K562 (cell line): Measurements from ENCODE around the gene IL12A. TPM values are rescaled to one million over a fixed set of nuclear protein-coding genes. Genes with fewer than 3 reads are reported as not detected.

Experiments
- ATAC-seq: fragments of 200-7000 bp; cut with Tn5 transposase; 3 replicates; pipeline ENCODE4 v1.9.1; 2020; ENCODE audit warnings: moderate library complexity
- BruUV-seq: library from RNA; stranded (reverse); fragments of 400-500 nt; replicated peaks from 2 replicates; lab custom pipeline; 2021; lab: Mats Ljungman, UMichigan
- CTCF ChIA-PET: fragments of 300-600 bp; formaldehyde crosslinking; extraction: SDS; loops from one replicate; lab custom pipeline; 2021; ENCODE audit warnings: low intra/inter-chr PET ratio; lab: Yijun Ruan, JAX
- POLR2A ChIA-PET: fragments of 300-600, 350-650 bp; sonication (Branson Sonifier 250); formaldehyde crosslinking; extraction: SDS; loops from one replicate; lab custom pipeline; 2021; ENCODE audit warnings: antibody characterized with exemption, inconsistent platforms; lab: Yijun Ruan, JAX
- DNase-seq, 4 experiments: peaks; one replicate each; pipeline versions ENCODE4 v3.0.0 to v3.0.0-alpha.2; 2011 to 2018; ENCODE audit warnings: low spot score in 3 of 4, mixed read lengths in 3 of 4; ENCODE audit errors: extremely low read depth in 1 of 4
- FAIRE-seq: peaks from 2 replicates; lab custom pipeline; 2011; peaks lifted over from hg19 to GRCh38; lab: Jason Lieb, UNC
- H2AFZ ChIP-seq: 2 replicates; pipeline ENCODE4 v1.6.0; 2011; ENCODE audit warnings: low read depth, low read length, control low read depth, inconsistent platforms
- H3K27ac ChIP-seq: fragments of 200-600 bp; 3 replicates; pipeline ENCODE4 v1.8.0; 2011; ENCODE audit warnings: low read depth, mild to moderate bottlenecking, control low read depth, inconsistent platforms, low read length, moderate library complexity, mixed read lengths; ENCODE audit errors: extremely low read depth
- H3K27me3 ChIP-seq, 2 experiments: fragments of 300-600 bp in 1 of 2; 2 replicates in 1 of 2; 3 replicates in 1 of 2; pipeline versions ENCODE4 v1.6.0 to v1.8.0; 2011; ENCODE audit warnings: inconsistent platforms in 2 of 2, low read length in 2 of 2, mild to moderate bottlenecking in 1 of 2, mixed read lengths in 1 of 2, moderate library complexity in 1 of 2; ENCODE audit not compliant: control insufficient read depth in 2 of 2, insufficient read depth in 2 of 2
- H3K36me3 ChIP-seq: fragments of 300-600 bp; 3 replicates; pipeline ENCODE4 v1.8.0; 2011; ENCODE audit warnings: mild to moderate bottlenecking, low read length, inconsistent platforms; ENCODE audit not compliant: control insufficient read depth, insufficient read depth
- H3K4me1 ChIP-seq, 2 experiments: fragments of 200-600 bp in 1 of 2; replicated peaks in 1 of 2; 2 replicates in 1 of 2; 3 replicates in 1 of 2; pipeline versions ENCODE4 v1.5.1 to v1.8.0; 2011; ENCODE audit warnings: inconsistent platforms in 2 of 2, low read length in 2 of 2, mild to moderate bottlenecking in 1 of 2, mixed read lengths in 1 of 2, moderate library complexity in 1 of 2; ENCODE audit not compliant: control insufficient read depth in 2 of 2, insufficient read depth in 2 of 2
- H3K4me2 ChIP-seq: 2 replicates; pipeline ENCODE4 v1.6.1; 2011; ENCODE audit warnings: low read length, control low read depth, inconsistent platforms, mixed read lengths; ENCODE audit not compliant: insufficient read depth
- H3K4me3 ChIP-seq: fragments of 200-600 bp; sonication (generic), shearing (Covaris generic); 2 replicates; pipeline ENCODE4 v1.5.1; 2016; ENCODE audit warnings: control low read depth, inconsistent platforms
- H3K79me2 ChIP-seq: fragments of 200-600 bp; 3 replicates; pipeline ENCODE4 v1.8.0; 2011; ENCODE audit warnings: low read length, inconsistent platforms; ENCODE audit not compliant: control insufficient read depth, insufficient read depth
- H3K9ac ChIP-seq, 2 experiments: 2 replicates each; pipeline versions ENCODE4 v1.6.0 to v1.6.1; 2011; ENCODE audit warnings: low read depth in 2 of 2, low read length in 2 of 2, control low read depth in 1 of 2, inconsistent platforms in 1 of 2, mild to moderate bottlenecking in 1 of 2, mixed read lengths in 1 of 2; ENCODE audit not compliant: insufficient read depth in 1 of 2
- H3K9me1 ChIP-seq: one replicate; pipeline ENCODE4 v1.6.0; 2011; ENCODE audit warnings: inconsistent platforms, mild to moderate bottlenecking, low read length, moderate library complexity; ENCODE audit not compliant: control insufficient read depth, insufficient read depth
- H3K9me3 ChIP-seq: replicated peaks from 2 replicates; pipeline ENCODE4 v1.5.1; 2011; ENCODE audit warnings: low read depth, low read length, inconsistent platforms; ENCODE audit not compliant: control insufficient read depth, insufficient read depth
- H4K20me1 ChIP-seq: replicated peaks from 2 replicates; pipeline ENCODE4 v1.6.1; 2011; ENCODE audit warnings: low read length, inconsistent platforms, mixed read lengths; ENCODE audit not compliant: control insufficient read depth, insufficient read depth
- EP400 ChIP-seq: fragments of 450-650 bp; IDR thresholded peaks from 2 replicates; pipeline ENCODE4 v1.6.1; 2017; ENCODE audit warnings: antibody characterized with exemption, mild to moderate bottlenecking, moderate library complexity
- MGA ChIP-seq: fragments of 450-650 bp; IDR thresholded peaks from 2 replicates; pipeline ENCODE4 v1.6.1; 2016; ENCODE audit warnings: mild to moderate bottlenecking, moderate library complexity
- POLR2AphosphoS2 ChIP-seq: IDR thresholded peaks from 2 replicates; pipeline ENCODE4 v1.6.1; 2012; ENCODE audit warnings: low read length, improper control_type of control experiment
- SPI1 ChIP-seq: IDR thresholded peaks from 2 replicates; pipeline ENCODE4 v1.6.1; 2011; ENCODE audit warnings: low read depth, low read length, control low read depth, borderline replicate concordance
- THRA ChIP-seq: fragments of 450-650 bp; IDR thresholded peaks from 2 replicates; pipeline ENCODE4 v1.6.1; 2017; ENCODE audit warnings: mild to moderate bottlenecking, moderate library complexity
- ZNF316 ChIP-seq: fragments of 450-650 bp; IDR thresholded peaks from 2 replicates; pipeline ENCODE4 v1.6.1; 2016
- ZNF384 ChIP-seq: IDR thresholded peaks from 2 replicates; pipeline ENCODE4 v1.6.1; 2012; ENCODE audit warnings: low read depth, low read length, improper control_type of control experiment
- WGBS: fragments of 100-300 bp; shearing (Covaris generic); methylation state at CpG from one replicate; pipeline ENCODE4 v1.1.6; 2016; ENCODE audit warnings: low coverage, mixed read lengths; ENCODE audit not compliant: insufficient coverage; ENCODE audit errors: missing lambda C conversion rate; 5-methylcytosine and 5-hydroxymethylcytosine counted together
- in situ Hi-C: fragments of 300-500 bp; cut with MboI; formaldehyde crosslinking; loops from 4 replicates; pipeline ENCODE4 v1.15.0; 2018; ENCODE audit warnings: inconsistent platforms, mixed read lengths
- intact Hi-C: fragments of 100-400 bp; cut with micrococcal nuclease; formaldehyde crosslinking; loops from 2 replicates; pipeline ENCODE4 v1.14.2; 2022
- polyA plus RNA-seq, 8 experiments: library from polyadenylated mRNA; depleted of rRNA in 4 of 8; stranded (reverse) in 5 of 8; unstranded in 3 of 8; fragments of >200 nt; fragmentation: Nextera tagmentation in 2 of 8; fragmentation: Illumina TruSeq in 1 of 8; extraction: Ambion mirVana in 2 of 8; extraction: Trizol in 1 of 8; gene quantifications; 2 replicates each; pipeline versions ENCODE4 v1.2.1 to v1.2.3, GENCODE V29; 2011 to 2014; ENCODE audit warnings: inconsistent platforms in 1 of 8, missing spikeins in 1 of 8
- total RNA-seq, 7 experiments: library from RNA; depleted of rRNA in 6 of 7; stranded (reverse); fragments of >200 nt in 6 of 7; fragmentation: Illumina TruSeq in 2 of 7; extraction: Trizol in 2 of 7; gene quantifications; 2 replicates each; pipeline versions ENCODE4 v1.2.1 to v1.2.3, GENCODE V29; 2011 to 2021; ENCODE audit warnings: low replicate concordance in 1 of 7
- TF ChIP-seq, protein P1 (sequence below): fragments of 250-450 bp; sonication (Bioruptor Pico); IDR thresholded peaks from 2 replicates; pipeline ENCODE4 v1.9.0; 2021; ENCODE audit warnings: mild to moderate bottlenecking, inconsistent platforms

IL12A gene
- total and polyA plus RNA-seq, 9 of the 15 experiments (the other 6 are each of a cell fraction or from before 2014, with no cell fraction given), result not detected

DNA sequence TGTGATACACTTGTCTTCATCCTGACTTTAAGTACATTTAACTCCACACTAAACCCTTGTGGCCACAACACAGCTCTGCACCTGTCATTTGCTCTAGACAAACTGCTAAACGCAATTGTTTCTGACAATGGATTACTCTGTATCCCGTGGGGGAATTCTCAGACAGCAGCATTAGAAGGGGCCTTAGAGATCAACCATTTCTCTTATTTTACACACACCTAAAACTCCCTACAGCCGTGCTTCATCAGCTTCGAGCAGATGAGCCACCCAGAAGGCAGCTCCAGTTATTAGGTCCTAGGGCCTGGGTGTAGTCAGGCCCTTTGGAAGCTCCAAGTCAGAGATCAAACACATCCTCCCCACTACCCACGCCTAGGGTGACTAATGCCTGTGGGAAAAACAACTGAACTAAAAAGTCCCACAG is 1.3 kb upstream of the IL12A start:
- ChIA-PET POLR2A (no interaction called here), CTCF (interaction anchor here (1.1 kb wide), 1 partner anchor 355 kb away, joined by 3 read pairs; no protein-coding TSS in a partner anchor)
- DNase-seq (no peak), ATAC-seq (no peak), FAIRE-seq (no peak)
- no peak overlapping the region for H3K9ac ChIP-seq
- no peak overlapping the region for H2AFZ ChIP-seq
- H3K27me3 ChIP-seq, result peaks cover 3 to 17% of the 10 kb centered on the region in 2 experiments; a peak in 4 of 5 replicates
- intact Hi-C loops (no loop called here), in situ Hi-C loops (no loop called here)
- no peaks in the 10 kb centered on the region for H4K20me1 ChIP-seq
- H3K36me3 ChIP-seq, result no peaks in the 10 kb centered on the region
- no peak overlapping the region for H3K4me2 ChIP-seq
- no peak overlapping the region for H3K27ac ChIP-seq
- BruUV-seq, result no TSS peak
- no peak overlapping the region for H3K4me3 ChIP-seq
- H3K79me2 ChIP-seq, result no peaks in the 10 kb centered on the region
- no peaks in the 10 kb centered on the region for H3K9me1 ChIP-seq
- no peaks in the 10 kb centered on the region for H3K9me3 ChIP-seq
- WGBS, result 0% methylated on average over 5 of the region's 5 CpGs
- H3K4me1 ChIP-seq, result peaks cover 0 to 9% of the 10 kb centered on the region in 2 experiments; a peak in 2 of 5 replicates
- no peak for TF ChIP-seq ZNF316
- no peak for TF ChIP-seq THRA
- TF ChIP-seq, protein P1, sequence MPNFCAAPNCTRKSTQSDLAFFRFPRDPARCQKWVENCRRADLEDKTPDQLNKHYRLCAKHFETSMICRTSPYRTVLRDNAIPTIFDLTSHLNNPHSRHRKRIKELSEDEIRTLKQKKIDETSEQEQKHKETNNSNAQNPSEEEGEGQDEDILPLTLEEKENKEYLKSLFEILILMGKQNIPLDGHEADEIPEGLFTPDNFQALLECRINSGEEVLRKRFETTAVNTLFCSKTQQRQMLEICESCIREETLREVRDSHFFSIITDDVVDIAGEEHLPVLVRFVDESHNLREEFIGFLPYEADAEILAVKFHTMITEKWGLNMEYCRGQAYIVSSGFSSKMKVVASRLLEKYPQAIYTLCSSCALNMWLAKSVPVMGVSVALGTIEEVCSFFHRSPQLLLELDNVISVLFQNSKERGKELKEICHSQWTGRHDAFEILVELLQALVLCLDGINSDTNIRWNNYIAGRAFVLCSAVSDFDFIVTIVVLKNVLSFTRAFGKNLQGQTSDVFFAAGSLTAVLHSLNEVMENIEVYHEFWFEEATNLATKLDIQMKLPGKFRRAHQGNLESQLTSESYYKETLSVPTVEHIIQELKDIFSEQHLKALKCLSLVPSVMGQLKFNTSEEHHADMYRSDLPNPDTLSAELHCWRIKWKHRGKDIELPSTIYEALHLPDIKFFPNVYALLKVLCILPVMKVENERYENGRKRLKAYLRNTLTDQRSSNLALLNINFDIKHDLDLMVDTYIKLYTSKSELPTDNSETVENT, result no peak
- TF ChIP-seq MGA, result no peak
- no peak for TF ChIP-seq POLR2AphosphoS2
- no peak for TF ChIP-seq SPI1
- TF ChIP-seq EP400, result no peak
- no peak for TF ChIP-seq ZNF384
